ENCODE results near the gene TEX53. TPM values are rescaled to one million over a fixed set of nuclear protein-coding genes. Genes with fewer than 3 reads are reported as not detected.

TEX53 gene
- polyA plus RNA-seq, 1 of the 3 experiments (the other 2 are of a cell fraction): not detected

- Histone ChIP-seq H3K27me3 (ENCODE audit: insufficient read depth) (no peaks in the 10 kb centered on the region), H3K9me3 (no peaks in the 10 kb centered on the region), H3K36me3 (replicated peaks in 1 of 2; ENCODE audit: control insufficient read depth in 1 of 2, insufficient read depth in 2 of 2, low read length in 1 of 2) (peaks cover 0 to 7% of the 10 kb centered on the region in 2 experiments), H2AFZ (ENCODE audit: low read depth) (no peak overlapping the region), H3K4me2 (no peak overlapping the region), H3K79me2 (ENCODE audit: insufficient read depth) (no peaks in the 10 kb centered on the region), H3K4me3 (ENCODE audit: low read depth in 2 of 2, low read length in 1 of 2) (no peak overlapping the region), H3K9me2 (no peaks in the 10 kb centered on the region), H4K20me1 (ENCODE audit: insufficient read depth) (no peaks in the 10 kb centered on the region), H3K4me1 (ENCODE audit: control insufficient read depth in 1 of 2, insufficient read depth in 2 of 2, low read depth in 1 of 2, low read length in 1 of 2) (no peaks in the 10 kb centered on the region), H3F3A (replicated peaks; ENCODE audit: insufficient read depth) (no peaks in the 10 kb centered on the region), H3K27ac (ENCODE audit: low read depth in 2 of 2, low read length in 1 of 2) (no peak overlapping the region), H3K9ac (no peak overlapping the region)
- ChIA-PET CTCF (interaction anchor here (1.8 kb wide), 1 partner anchor 222 kb away, joined by 7 read pairs; no protein-coding TSS in a partner anchor), POLR2A (no interaction called here)
- 93% methylated on average over 1 of the region's 1 CpG for WGBS (ENCODE audit: low lambda C conversion rate)
- TF ChIP-seq TEAD4 (IDR thresholded peaks at IDR 0.05; ENCODE audit: borderline replicate concordance, insufficient read depth) (no peak), TCF12 (IDR thresholded peaks at IDR 0.05) (no peak), FOSL2 (IDR thresholded peaks at IDR 0.05; ENCODE audit: borderline replicate concordance, low read depth) (no peak), YY1 (IDR thresholded peaks at IDR 0.05; ENCODE audit: low read depth) (no peak), EP300 (IDR thresholded peaks at IDR 0.05; ENCODE audit: borderline replicate concordance in 1 of 2, low read depth in 1 of 2, low read length in 1 of 2) (no peak), RXRA (IDR thresholded peaks at IDR 0.05; ENCODE audit: borderline replicate concordance, low read depth) (no peak), SMC3 (IDR thresholded peaks at IDR 0.05; ENCODE audit: low read depth, low read length) (no peak), EZH2phosphoT487 (IDR thresholded peaks at IDR 0.05; ENCODE audit: borderline replicate concordance, low read depth) (no peak), MXI1 (IDR thresholded peaks at IDR 0.05; ENCODE audit: low read depth, low read length) (no peak)
- no peak for DNase-seq
Observed at GRCh38 chr9:114627553-114627952, 30.1 kb downstream of the TEX53 start.

GRCh38 chr9:114626415-114627020, 31.1 kb downstream of the TEX53 start:
- CTCF ChIA-PET: interaction anchor here (0.6 to 1.8 kb wide), 4 partner anchors 15 to 609 kb away, joined by 3 to 7 read pairs (median 3); partner anchors contain the start of gene TMEM268

More at GRCh38 chr9:114626415-114627020, 31.1 kb downstream of the TEX53 start:
- Histone ChIP-seq H3K36me3 (replicated peaks in 1 of 2; ENCODE audit: control insufficient read depth in 1 of 2, insufficient read depth in 2 of 2, low read length in 1 of 2) (peaks cover 0 to 6% of the 10 kb centered on the region in 2 experiments), H4K20me1 (ENCODE audit: insufficient read depth) (no peaks in the 10 kb centered on the region), H3K9me2 (no peaks in the 10 kb centered on the region), H3K27ac (ENCODE audit: low read depth in 2 of 2, low read length in 1 of 2) (no peak overlapping the region), H3F3A (replicated peaks; ENCODE audit: insufficient read depth) (peaks cover 3% of the 10 kb centered on the region), H3K79me2 (ENCODE audit: insufficient read depth) (no peaks in the 10 kb centered on the region), H2AFZ (ENCODE audit: low read depth) (no peak overlapping the region), H3K9me3 (no peaks in the 10 kb centered on the region), H3K4me3 (ENCODE audit: low read depth in 2 of 2, low read length in 1 of 2) (no peak overlapping the region), H3K4me1 (ENCODE audit: control insufficient read depth in 1 of 2, insufficient read depth in 2 of 2, low read depth in 1 of 2, low read length in 1 of 2) (peaks cover 0 to 9% of the 10 kb centered on the region in 2 experiments; a peak in 1 of 4 replicates), H3K4me2 (no peak overlapping the region), H3K9ac (no peak overlapping the region), H3K27me3 (ENCODE audit: insufficient read depth) (no peaks in the 10 kb centered on the region)
- POLR2A ChIA-PET: no interaction called here
- TF ChIP-seq POLR2AphosphoS5 (IDR thresholded peaks at IDR 0.05; ENCODE audit: low read depth, low read length) (no peak), RFX5 (IDR thresholded peaks at IDR 0.05; ENCODE audit: low read length) (no peak), EP300 (IDR thresholded peaks at IDR 0.05; ENCODE audit: borderline replicate concordance in 1 of 2, low read depth in 1 of 2, low read length in 1 of 2) (no peak), ELF1 (IDR thresholded peaks at IDR 0.05) (no peak), GABPA (IDR thresholded peaks at IDR 0.05; ENCODE audit: low read depth) (no peak), FOXJ3 (CRISPR knock-in tag; IDR thresholded peaks at IDR 0.05) (no peak), NFIC (IDR thresholded peaks at IDR 0.05; ENCODE audit: borderline replicate concordance) (no peak), IRF3 (IDR thresholded peaks at IDR 0.05; ENCODE audit: low read depth, low read length) (no peak), SMC3 (IDR thresholded peaks at IDR 0.05; ENCODE audit: low read depth, low read length) (no peak), JUND (IDR thresholded peaks at IDR 0.05) (no peak), YY1 (IDR thresholded peaks at IDR 0.05; ENCODE audit: low read depth) (no peak), SIN3A (IDR thresholded peaks at IDR 0.05; ENCODE audit: borderline replicate concordance, low read depth, low read length) (no peak), MEF2A (IDR thresholded peaks at IDR 0.05; ENCODE audit: borderline replicate concordance, low read depth) (no peak), CHD2 (IDR thresholded peaks at IDR 0.05; ENCODE audit: low read length, partially characterized antibody) (no peak), TAF1 (IDR thresholded peaks at IDR 0.05; ENCODE audit: borderline replicate concordance, low read depth, low read length) (no peak)
- 100% methylated on average over 1 of the region's 4 CpGs for WGBS (ENCODE audit: low lambda C conversion rate)
- DNase-seq: no peak
